CD14-positive monocyte (primary cell): ENCODE data around the gene GTF2H1. TPM values are rescaled to one million over a fixed set of nuclear protein-coding genes. Genes with fewer than 3 reads are reported as not detected.

ENCODE experiments used
- DNase-seq, 3 donors: peaks; one replicate each; pipeline ENCODE4 v3.0.0-alpha.2; 2011 to 2022
- H2AFZ ChIP-seq: 2 replicates; pipeline ENCODE4 v1.6.0; 2012; ENCODE audit warnings: mild to moderate bottlenecking, low read depth, low read length, inconsistent platforms; ENCODE audit not compliant: insufficient read depth, poor library complexity, severe bottlenecking
- H3K27ac ChIP-seq, 2 donors: 1 replicate in 1 of 2; 2 replicates in 1 of 2; pipeline ENCODE4 v1.5.1; 2012 to 2013; ENCODE audit warnings: low read length in 2 of 2, control low read depth in 1 of 2, inconsistent platforms in 1 of 2, low read depth in 1 of 2, mild to moderate bottlenecking in 1 of 2
- H3K27me3 ChIP-seq, 2 donors: one replicate each; pipeline versions ENCODE4 v1.6.0 to v1.6.1; 2011 to 2013; ENCODE audit warnings: low read length in 2 of 2; ENCODE audit not compliant: control insufficient read depth in 2 of 2, insufficient read depth in 2 of 2
- H3K36me3 ChIP-seq, 2 donors: replicated peaks in 1 of 2; 1 replicate in 1 of 2; 2 replicates in 1 of 2; pipeline versions ENCODE4 v1.5.1 to v1.6.1; 2012 to 2013; ENCODE audit warnings: low read length in 2 of 2, control low read depth in 1 of 2, inconsistent platforms in 1 of 2, mild to moderate bottlenecking in 1 of 2; ENCODE audit not compliant: insufficient read depth in 2 of 2, control insufficient read depth in 1 of 2
- H3K4me1 ChIP-seq, 2 donors: 1 replicate in 1 of 2; 2 replicates in 1 of 2; pipeline versions ENCODE4 v1.5.1 to v1.6.1; 2012 to 2013; ENCODE audit warnings: low read length in 2 of 2, control low read depth in 1 of 2, inconsistent platforms in 1 of 2, mild to moderate bottlenecking in 1 of 2, moderate library complexity in 1 of 2; ENCODE audit not compliant: insufficient read depth in 2 of 2, control insufficient read depth in 1 of 2
- H3K4me2 ChIP-seq: replicated peaks from 2 replicates; pipeline ENCODE3; 2012; ENCODE audit warnings: low read length, moderate library complexity, mild to moderate bottlenecking; ENCODE audit not compliant: poor library complexity, severe bottlenecking; ENCODE audit errors: extremely low read depth
- H3K4me3 ChIP-seq, 3 experiments: fragments of 200-600 bp in 1 of 3; sonication (generic) in 1 of 3; replicated peaks in 1 of 3; 1 replicate in 2 of 3; 2 replicates in 1 of 3; pipeline ENCODE4 v1.5.1; 2011 to 2013; ENCODE audit warnings: low read length in 3 of 3, mild to moderate bottlenecking in 3 of 3, control low read depth in 2 of 3, low read depth in 2 of 3, inconsistent platforms in 1 of 3, moderate library complexity in 1 of 3
- H3K79me2 ChIP-seq: 2 replicates; pipeline ENCODE4 v1.6.0; 2012; ENCODE audit warnings: mild to moderate bottlenecking, control low read depth, inconsistent platforms, low read length, moderate library complexity; ENCODE audit not compliant: insufficient read depth
- H3K9ac ChIP-seq: 2 replicates; pipeline ENCODE4 v1.6.0; 2017; ENCODE audit warnings: low read length, mild to moderate bottlenecking; ENCODE audit not compliant: insufficient read depth, poor library complexity, severe bottlenecking
- H3K9me3 ChIP-seq, 2 donors: replicated peaks in 1 of 2; 1 replicate in 1 of 2; 2 replicates in 1 of 2; pipeline versions ENCODE4 v1.5.1 to v1.6.1; 2012 to 2013; ENCODE audit warnings: low read length in 2 of 2, control low read depth in 1 of 2; ENCODE audit not compliant: control insufficient read depth in 1 of 2, insufficient read depth in 1 of 2
- H4K20me1 ChIP-seq: 2 replicates; pipeline ENCODE4 v1.6.0; 2012; ENCODE audit warnings: mild to moderate bottlenecking, low read length, control low read depth, moderate library complexity; ENCODE audit not compliant: insufficient read depth
- H3K27ac Mint-ChIP-seq, 7 donors: one replicate each; pipeline ENCODE4 v1.8.0; 2020; ENCODE audit warnings: mild to moderate bottlenecking in 7 of 7, mixed read lengths in 7 of 7, moderate library complexity in 6 of 7, inconsistent platforms in 2 of 7
- H3K27me3 Mint-ChIP-seq, 3 donors: one replicate each; pipeline ENCODE4 v1.8.0; 2021 to 2022; ENCODE audit warnings: low read depth in 3 of 3, mild to moderate bottlenecking in 3 of 3, mixed read lengths in 3 of 3, moderate library complexity in 3 of 3, inconsistent platforms in 1 of 3
- H3K36me3 Mint-ChIP-seq, 2 donors: one replicate each; pipeline ENCODE4 v1.8.0; 2020; ENCODE audit warnings: mixed read lengths in 2 of 2, inconsistent platforms in 1 of 2, mild to moderate bottlenecking in 1 of 2
- H3K4me1 Mint-ChIP-seq: one replicate; pipeline ENCODE4 v1.8.0; 2020; ENCODE audit warnings: mild to moderate bottlenecking, mixed read lengths
- H3K4me3 Mint-ChIP-seq, 2 donors: one replicate each; pipeline ENCODE4 v1.8.0; 2020; ENCODE audit warnings: mild to moderate bottlenecking in 2 of 2, mixed read lengths in 2 of 2, moderate library complexity in 1 of 2
- H3K9me3 Mint-ChIP-seq, 7 donors: one replicate each; pipeline ENCODE4 v1.8.0; 2020 to 2022; ENCODE audit warnings: mixed read lengths in 7 of 7, mild to moderate bottlenecking in 6 of 7, moderate library complexity in 6 of 7, inconsistent platforms in 2 of 7
- CTCF ChIP-seq: fragments of 200-600 bp; IDR thresholded peaks from one replicate; pipeline ENCODE4 v1.8.0; 2022; ENCODE audit warnings: antibody characterized with exemption, mild to moderate bottlenecking
- WGBS: methylation state at CpG from one replicate; pipeline ENCODE4 v1.1.5; 2013; ENCODE audit warnings: missing lambda C conversion rate; ENCODE audit not compliant: insufficient coverage; 5-methylcytosine and 5-hydroxymethylcytosine counted together
- intact Hi-C, 2 donors: fragments of 100-400 bp; cut with micrococcal nuclease; formaldehyde crosslinking; loops; one replicate each; pipeline versions ENCODE4 v1.15.0 to v1.15.1; 2023
- polyA plus RNA-seq, 3 donors: library from polyadenylated mRNA; depleted of rRNA in 1 of 3; unstranded in 2 of 3; stranded (reverse) in 1 of 3; fragments of 300-500 nt in 2 of 3; fragments of >200 nt in 1 of 3; fragmentation: Illumina TruSeq in 2 of 3; gene quantifications; 1 replicate in 2 of 3; 2 replicates in 1 of 3; pipeline ENCODE4 v1.2.3, GENCODE V29; 2012 to 2021
- small RNA-seq: library from RNA; depleted of rRNA; stranded (forward); fragments of <200 nt; gene quantifications from one replicate; pipeline ENCODE3, GENCODE V24; 2012; ENCODE audit warnings: low read depth; ENCODE audit not compliant: insufficient read length

The GTF2H1 gene
- polyA plus RNA-seq, 3 donors: 23.0 to 26.6 (median 26.2) TPM

- Mint-ChIP-seq H3K27ac (peak overlapping the region in 4 of 7 donors; percentile 27 to 69 (median 40)), H3K9me3 (peaks cover 0 to 7% (median 0%) of the 10 kb centered on the region in 7 donors)
These were observed 86.4 kb downstream of the GTF2H1 start for GRCh38 chr11:18408558-18409291.

DNA sequence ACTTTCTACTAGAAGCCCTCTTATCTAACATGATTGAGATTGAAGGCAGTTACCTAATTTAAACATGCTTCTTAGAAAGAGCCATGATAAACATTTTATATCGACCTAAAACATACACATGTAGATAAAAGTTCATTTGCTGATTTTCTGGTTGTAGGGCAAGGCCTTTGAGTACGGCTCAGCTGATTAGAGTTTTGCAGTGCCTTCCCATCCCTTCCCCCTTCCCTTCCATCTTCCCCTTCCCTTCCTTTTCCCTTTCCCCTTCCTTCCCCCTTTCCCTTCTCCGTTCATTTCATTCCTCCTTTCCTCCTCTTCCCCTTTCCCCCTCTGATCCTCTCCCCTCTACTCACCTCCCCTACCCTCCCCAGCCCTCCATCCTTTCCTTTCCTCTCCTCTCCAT, 94.1 kb downstream of the GTF2H1 start:
- Mint-ChIP-seq H3K9me3 (peaks cover 0 to 3% (median 0%) of the 10 kb centered on the region in 7 donors), H3K4me3 (no peak overlapping the region), H3K27me3 (peaks cover 0 to 3% (median 1%) of the 10 kb centered on the region in 3 donors), H3K36me3 (no peaks in the 10 kb centered on the region), H3K4me1 (peaks cover 11% of the 10 kb centered on the region), H3K27ac (no peak overlapping the region)
- no peak for DNase-seq
- H4K20me1 ChIP-seq: no peaks in the 10 kb centered on the region
- H3K27me3 ChIP-seq: no peaks in the 10 kb centered on the region
- H3K36me3 ChIP-seq: no peaks in the 10 kb centered on the region
- TF ChIP-seq CTCF: no peak
- intact Hi-C loops: no loop called here
- H3K9me3 ChIP-seq: peaks cover 0 to 3% of the 10 kb centered on the region in 2 donors
- peaks cover 0 to 5% of the 10 kb centered on the region in 2 donors for H3K4me1 ChIP-seq
- WGBS: 0% methylated on average over 1 of the region's 3 CpGs
- no peak overlapping the region for H2AFZ ChIP-seq
- H3K9ac ChIP-seq: no peak overlapping the region
- no peak overlapping the region for H3K27ac ChIP-seq
- no peak overlapping the region for H3K4me2 ChIP-seq
- no peak overlapping the region for H3K4me3 ChIP-seq
- no peaks in the 10 kb centered on the region for H3K79me2 ChIP-seq

More at GRCh38 chr11:18408558-18409291, 86.4 kb downstream of the GTF2H1 start:
- intact Hi-C loops: no loop called here
- Histone ChIP-seq H3K27ac (peak overlapping the region in 1 of 2 donors; percentile 26), H3K36me3 (peaks cover 44 to 53% of the 10 kb centered on the region in 2 donors), H3K4me1 (peaks cover 0 to 5% of the 10 kb centered on the region in 2 donors), H3K9ac (no peak overlapping the region), H3K9me3 (peaks cover 0 to 3% of the 10 kb centered on the region in 2 donors), H3K27me3 (no peaks in the 10 kb centered on the region), H4K20me1 (peaks cover 17% of the 10 kb centered on the region), H3K4me3 (no peak overlapping the region), H2AFZ (no peak overlapping the region), H3K79me2 (no peaks in the 10 kb centered on the region), H3K4me2 (no peak overlapping the region)
- DNase-seq: no peak
- WGBS: 94% methylated on average over 3 of the region's 9 CpGs
- no peak overlapping the region for H3K4me3 Mint-ChIP-seq
- peaks cover 0 to 1% (median 0%) of the 10 kb centered on the region in 3 donors for H3K27me3 Mint-ChIP-seq
- peaks cover 33 to 47% of the 10 kb centered on the region in 2 donors for H3K36me3 Mint-ChIP-seq
- TF ChIP-seq CTCF: no peak
- peaks cover 15% of the 10 kb centered on the region for H3K4me1 Mint-ChIP-seq

Small RNA genes within 50 kb of the gene (small RNA-seq; reads per million reads assigned to genes)
- not detected for gene MIR3159

Other genes with a start within 250 kb of the GTF2H1 start
- 10 to 100 TPM in 1 of 3 donors, 1 to 10 TPM in 2; 6.4 to 10.2 (median 7.6) TPM for gene SAAL1, start 216.5 kb upstream of the GTF2H1 start, polyA plus RNA-seq
- gene MRGPRX3, start 190.0 kb upstream of the GTF2H1 start, polyA plus RNA-seq: not detected
- gene MRGPRX4, start 149.7 kb upstream of the GTF2H1 start, polyA plus RNA-seq: not detected
- gene SAA4, start 85.8 kb upstream of the GTF2H1 start, polyA plus RNA-seq: not detected
- not detected for gene SAA2, start 73.9 kb upstream of the GTF2H1 start, polyA plus RNA-seq
- gene SAA1, start 56.3 kb upstream of the GTF2H1 start, polyA plus RNA-seq: not detected
- gene HPS5, start 427 bp upstream of the GTF2H1 start, polyA plus RNA-seq: 10 to 100 TPM; 11.4 to 17.7 (median 12.9) TPM
- 100 to 1,000 TPM; 191 to 501 (median 438) TPM for gene LDHA, start 72.0 kb downstream of the GTF2H1 start, polyA plus RNA-seq
- gene LDHC, start 89.8 kb downstream of the GTF2H1 start, polyA plus RNA-seq: not detected
- not detected for gene LDHAL6A, start 133.3 kb downstream of the GTF2H1 start, polyA plus RNA-seq
- gene TSG101, start 204.4 kb downstream of the GTF2H1 start, polyA plus RNA-seq: 100 to 1,000 TPM in 2 of 3 donors, 10 to 100 TPM in 1; 76.7 to 116 (median 112) TPM